GM12801 (cell line): ENCODE results near the gene TFPI.

ENCODE experiments used
- CTCF ChIP-seq: IDR thresholded peaks from one replicate; pipeline ENCODE4 v1.5.1; 2011; ENCODE audit warnings: control low read depth; ENCODE audit not compliant: insufficient read length; ENCODE audit errors: extremely low read depth

TFPI gene

GRCh38 chr2:187580462-187581124 is 26.4 kb upstream of the TFPI start:
- no peak for TF ChIP-seq CTCF

- TF ChIP-seq CTCF, result no peak
Observed at GRCh38 chr2:187577310-187577709, 23.1 kb upstream of the TFPI start.

- no peak for TF ChIP-seq CTCF
Observed at GRCh38 chr2:187576906-187577305, 22.7 kb upstream of the TFPI start.

GRCh38 chr2:187575751-187576067 is 21.5 kb upstream of the TFPI start:
- no peak for TF ChIP-seq CTCF

- no peak for TF ChIP-seq CTCF
Observed at GRCh38 chr2:187574969-187575750, 20.9 kb upstream of the TFPI start.

- no peak for TF ChIP-seq CTCF
Observed at GRCh38 chr2:187573722-187574121, 19.5 kb upstream of the TFPI start.

- TF ChIP-seq CTCF, result no peak
Observed at GRCh38 chr2:187569571-187569970, 15.3 kb upstream of the TFPI start.
